SK-N-MC (cell line): Measurements from ENCODE around the gene GTF3C6.

ENCODE experiments used
- EZH2 ChIP-seq: fragments of 200-600 bp; sonication (generic); IDR thresholded peaks from one replicate; pipeline ENCODE4 v1.6.1; 2017; ENCODE audit warnings: antibody characterized with exemption
- POLR2AphosphoS5 ChIP-seq: IDR thresholded peaks from 2 replicates; pipeline ENCODE4 v1.6.1; 2012; ENCODE audit warnings: mild to moderate bottlenecking, low read depth, low read length, borderline replicate concordance

GRCh38 chr6:110990840-110991576, 32.5 kb downstream of the GTF3C6 start:
- no peak for TF ChIP-seq EZH2
- no peak for TF ChIP-seq POLR2AphosphoS5
